ENCODE results near the gene RPL13. TPM values are rescaled to one million over a fixed set of nuclear protein-coding genes. Genes with fewer than 3 reads are reported as not detected.

Gene RPL13
- total RNA-seq, 1 experiment from 2014 or later = 2,157 TPM

GRCh38 chr16:89583895-89584644, 23.6 kb downstream of the RPL13 start:
- no peak overlapping the region for H3K4me2 ChIP-seq (ENCODE audit: insufficient read depth, insufficient read length, low read length)
- H4K5ac ChIP-seq (ENCODE audit: insufficient read length, low read depth, low read length) = no peak overlapping the region
- no peak overlapping the region for H3K4me3 Mint-ChIP-seq
- no peak overlapping the region for H3K18ac ChIP-seq (ENCODE audit: insufficient read length, low read depth, low read length)
- H2AFZ ChIP-seq (ENCODE audit: low read length) = no peak overlapping the region
- H3K36me3 Mint-ChIP-seq (ENCODE audit: insufficient read depth in 1 of 3, low read depth in 3 of 3) = peaks cover 0 to 9% (median 6%) of the 10 kb centered on the region in 3 experiments; a peak in 5 of 7 replicates
- no peaks in the 10 kb centered on the region for H3K79me1 ChIP-seq (ENCODE audit: insufficient read depth, low read depth, low read length, poor library complexity, severe bottlenecking)
- H3K4ac ChIP-seq (ENCODE audit: low read depth, low read length) = no peak overlapping the region
- no peak overlapping the region for H2BK20ac ChIP-seq (ENCODE audit: low read depth, low read length, poor library complexity, severe bottlenecking)
- no peak overlapping the region for H4K91ac ChIP-seq (ENCODE audit: insufficient read length, low read depth, low read length)
- no peak overlapping the region for H2AK5ac ChIP-seq (ENCODE audit: insufficient read length, low read length)
- H3K14ac ChIP-seq (ENCODE audit: insufficient read depth, low read length) = no peak overlapping the region; the same call in 1 of the 2 replicates
- no peak overlapping the region for H2BK15ac ChIP-seq (ENCODE audit: low read depth, low read length)
- H2BK120ac ChIP-seq (ENCODE audit: low read depth, low read length, poor library complexity, severe bottlenecking) = no peak overlapping the region
- no peak overlapping the region for H3K9ac ChIP-seq (ENCODE audit: extremely low read depth, insufficient read length, low read length)
- H3K23ac ChIP-seq (ENCODE audit: insufficient read length, low read depth, low read length) = no peak overlapping the region
- no peaks in the 10 kb centered on the region for H3K4me1 Mint-ChIP-seq
- H3T11ph ChIP-seq (ENCODE audit: low read length) = no peak overlapping the region
- no peak overlapping the region for H3K27ac Mint-ChIP-seq
- WGBS (ENCODE audit: extremely low coverage, insufficient read length, low lambda C conversion rate) = no CpG with 5 or more reads among the region's 49 CpGs
- no peaks in the 10 kb centered on the region for H3K4me1 ChIP-seq (ENCODE audit: insufficient read depth, low read length)
- no peaks in the 10 kb centered on the region for H3K9me3 ChIP-seq (ENCODE audit: control insufficient read depth, low read depth, low read length)
- H3K27me3 Mint-ChIP-seq (ENCODE audit: low read depth) = peaks cover 2% of the 10 kb centered on the region
- no peaks in the 10 kb centered on the region for H3K79me2 ChIP-seq (ENCODE audit: insufficient read depth, low read length)
- H3K27ac ChIP-seq (ENCODE audit: insufficient read length, low read depth, low read length) = no peak overlapping the region
- peaks cover 3 to 5% of the 10 kb centered on the region in 2 experiments; a peak in 4 of 5 replicates for H3K9me3 Mint-ChIP-seq
- no peaks in the 10 kb centered on the region for H3K27me3 ChIP-seq (ENCODE audit: insufficient read depth, low read length)
- TF ChIP-seq CTCF (conservative IDR thresholded peaks at IDR 0.05) = no peak
- H3K56ac ChIP-seq (ENCODE audit: insufficient read length, low read depth, low read length) = no peak overlapping the region
- H2BK5ac ChIP-seq (ENCODE audit: insufficient read length, low read length) = no peak overlapping the region
- H4K20me1 ChIP-seq (ENCODE audit: control insufficient read depth, insufficient read depth, insufficient read length) = no peaks in the 10 kb centered on the region
- no peak for DNase-seq
- no peaks in the 10 kb centered on the region for H3K23me2 ChIP-seq (ENCODE audit: insufficient read length, low read depth, low read length, poor library complexity, severe bottlenecking)
- no peak overlapping the region for H4K8ac ChIP-seq (replicated peaks; ENCODE audit: insufficient read length, low read depth, low read length)
- H2BK12ac ChIP-seq (ENCODE audit: insufficient read length, low read depth, low read length) = no peak overlapping the region
